Epidermal melanocyte (primary cell): ENCODE measurements around the gene COX5A.
"Not testable (repeated sequence)": the region's sequence is repeated elsewhere in the genome, so short reads cannot be mapped to it uniquely, and the experiment has no call there.

Experiments used
- DNase-seq: peaks from one replicate; pipeline ENCODE4 v3.0.0; 2011; ENCODE audit warnings: low spot score; ENCODE audit not compliant: insufficient read length

The COX5A gene

GRCh38 chr15:74955796-74956647, 18.1 kb upstream of the COX5A start:
- DNase-seq: no peak

GRCh38 chr15:74955017-74955416, 17.1 kb upstream of the COX5A start:
- no peak for DNase-seq

GRCh38 chr15:74954515-74954914, 16.6 kb upstream of the COX5A start:
- DNase-seq: no peak

GRCh38 chr15:74951006-74951405, 13.1 kb upstream of the COX5A start:
- DNase-seq: no peak

- DNase-seq: peak; percentile 69
Observed at GRCh38 chr15:74950078-74950908, 12.4 kb upstream of the COX5A start.

GRCh38 chr15:74937272-74937589, 642 bp downstream of the COX5A start:
- no peak for DNase-seq

- DNase-seq: not testable (repeated sequence)
Observed at GRCh38 chr15:74935193-74935592, 2.7 kb downstream of the COX5A start.

- no peak for DNase-seq
Observed at GRCh38 chr15:74933573-74933972, 4.3 kb downstream of the COX5A start.

GRCh38 chr15:74928771-74929198, 9.1 kb downstream of the COX5A start:
- no peak for DNase-seq

- no peak for DNase-seq
Observed at GRCh38 chr15:74924525-74924924, 13.3 kb downstream of the COX5A start.

- DNase-seq: no peak
Observed at GRCh38 chr15:74920456-74920855, 17.4 kb downstream of the COX5A start.

GRCh38 chr15:74917676-74918075, 20.2 kb downstream of the COX5A start:
- DNase-seq: no peak

- not testable (repeated sequence) for DNase-seq
Observed at GRCh38 chr15:74913799-74914198, 24.1 kb downstream of the COX5A start.

- DNase-seq: no peak
Observed at GRCh38 chr15:74913041-74913440, 24.8 kb downstream of the COX5A start.

GRCh38 chr15:74908635-74909034, 29.2 kb downstream of the COX5A start:
- no peak for DNase-seq

GRCh38 chr15:74907163-74907870, 30.6 kb downstream of the COX5A start:
- DNase-seq: no peak

- DNase-seq: peak; percentile 93
Observed at GRCh38 chr15:74906450-74907162, 31.3 kb downstream of the COX5A start, which contains the start of gene FAM219B. Gene FAM219B, minus strand, starts transcription at chr15:74906851. Its CDS starts 51 bp downstream, at chr15:74906800.

GRCh38 chr15:74906067-74906449, 31.8 kb downstream of the COX5A start:
- DNase-seq: no peak

GRCh38 chr15:74904190-74904805, 33.6 kb downstream of the COX5A start:
- DNase-seq: no peak

GRCh38 chr15:74903676-74904075, 34.2 kb downstream of the COX5A start:
- no peak for DNase-seq
